ENCODE results near the gene CYCS.
"Not testable (repeated sequence)": the region's sequence is repeated elsewhere in the genome, so short reads cannot be mapped to it uniquely, and the experiment has no call there.

Gene CYCS

GRCh38 chr7:25119102-25119501, 6.0 kb downstream of the CYCS start:
- H3K4me3 ChIP-seq (ENCODE audit: low read depth in 1 of 2, low read length in 1 of 2): no peak overlapping the region
- no peaks in the 10 kb centered on the region for H3K27me3 ChIP-seq
- H3K27ac ChIP-seq: no peak overlapping the region
- TF ChIP-seq, protein P1, sequence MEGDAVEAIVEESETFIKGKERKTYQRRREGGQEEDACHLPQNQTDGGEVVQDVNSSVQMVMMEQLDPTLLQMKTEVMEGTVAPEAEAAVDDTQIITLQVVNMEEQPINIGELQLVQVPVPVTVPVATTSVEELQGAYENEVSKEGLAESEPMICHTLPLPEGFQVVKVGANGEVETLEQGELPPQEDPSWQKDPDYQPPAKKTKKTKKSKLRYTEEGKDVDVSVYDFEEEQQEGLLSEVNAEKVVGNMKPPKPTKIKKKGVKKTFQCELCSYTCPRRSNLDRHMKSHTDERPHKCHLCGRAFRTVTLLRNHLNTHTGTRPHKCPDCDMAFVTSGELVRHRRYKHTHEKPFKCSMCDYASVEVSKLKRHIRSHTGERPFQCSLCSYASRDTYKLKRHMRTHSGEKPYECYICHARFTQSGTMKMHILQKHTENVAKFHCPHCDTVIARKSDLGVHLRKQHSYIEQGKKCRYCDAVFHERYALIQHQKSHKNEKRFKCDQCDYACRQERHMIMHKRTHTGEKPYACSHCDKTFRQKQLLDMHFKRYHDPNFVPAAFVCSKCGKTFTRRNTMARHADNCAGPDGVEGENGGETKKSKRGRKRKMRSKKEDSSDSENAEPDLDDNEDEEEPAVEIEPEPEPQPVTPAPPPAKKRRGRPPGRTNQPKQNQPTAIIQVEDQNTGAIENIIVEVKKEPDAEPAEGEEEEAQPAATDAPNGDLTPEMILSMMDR (IDR thresholded peaks at IDR 0.05): no peak
- H3K36me3 ChIP-seq: peaks cover 18% of the 10 kb centered on the region
- H3K9me3 ChIP-seq: no peaks in the 10 kb centered on the region
- peaks cover 2 to 4% of the 10 kb centered on the region in 2 experiments for H3K4me1 ChIP-seq (ENCODE audit: control insufficient read depth in 1 of 2, insufficient read depth in 1 of 2, low read depth in 1 of 2, low read length in 1 of 2)

- TF ChIP-seq, protein P1 (IDR thresholded peaks at IDR 0.05): no peak
- no peak overlapping the region for H3K4me3 ChIP-seq (ENCODE audit: low read depth in 1 of 2, low read length in 1 of 2)
- no peak overlapping the region for H3K27ac ChIP-seq
- no peaks in the 10 kb centered on the region for H3K27me3 ChIP-seq
- H3K9me3 ChIP-seq: no peaks in the 10 kb centered on the region
- H3K4me1 ChIP-seq (ENCODE audit: control insufficient read depth in 1 of 2, insufficient read depth in 1 of 2, low read depth in 1 of 2, low read length in 1 of 2): no peaks in the 10 kb centered on the region
- peaks cover 18% of the 10 kb centered on the region for H3K36me3 ChIP-seq
Observed at GRCh38 chr7:25118048-25118753, 6.9 kb downstream of the CYCS start.

DNA sequence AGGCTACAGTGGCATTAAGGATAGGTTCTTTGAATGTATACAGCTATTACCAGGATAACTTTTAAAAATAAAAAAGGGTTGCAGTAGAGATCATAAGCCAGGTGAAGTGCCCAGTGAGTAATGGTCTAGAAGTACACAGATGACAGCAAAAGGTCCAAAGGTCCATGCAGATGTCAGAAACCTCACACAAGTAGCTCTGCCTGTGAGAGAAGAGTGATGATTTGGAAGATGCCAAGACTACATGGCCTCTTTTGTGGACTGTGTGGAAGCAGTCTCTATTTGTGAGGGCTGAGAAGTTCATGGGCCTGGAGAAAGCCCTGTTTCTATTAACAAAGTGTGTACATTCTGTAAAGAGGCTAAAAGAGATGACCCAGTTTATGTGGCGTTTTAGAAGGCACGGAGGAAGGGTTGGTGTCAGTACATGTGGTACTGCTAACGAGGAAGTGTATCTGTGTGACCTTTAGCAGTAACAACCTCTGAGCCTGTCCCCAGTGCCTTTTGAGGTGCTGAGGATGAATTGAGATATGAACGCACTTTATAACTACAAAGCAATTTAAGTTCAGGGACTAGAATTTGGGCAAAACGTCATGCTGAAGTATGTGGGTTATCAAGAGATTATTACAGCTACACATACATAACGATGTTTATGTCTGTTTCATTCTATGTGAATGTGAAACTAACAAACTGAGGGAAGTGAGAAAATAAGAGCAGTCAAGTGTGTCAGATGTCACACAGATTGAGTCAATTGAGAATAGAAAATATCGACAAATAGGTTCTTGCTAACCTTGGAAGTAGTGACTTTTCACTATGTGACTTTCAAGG, 7.6 kb downstream of the CYCS start:
- H3K36me3 ChIP-seq: peaks cover 13% of the 10 kb centered on the region
- no peaks in the 10 kb centered on the region for H3K9me3 ChIP-seq
- no peaks in the 10 kb centered on the region for H3K4me1 ChIP-seq (ENCODE audit: control insufficient read depth in 1 of 2, insufficient read depth in 1 of 2, low read depth in 1 of 2, low read length in 1 of 2)
- H3K27ac ChIP-seq: no peak overlapping the region
- TF ChIP-seq, protein P1 (IDR thresholded peaks at IDR 0.05): no peak
- H3K4me3 ChIP-seq (ENCODE audit: low read depth in 1 of 2, low read length in 1 of 2): no peak overlapping the region
- no peaks in the 10 kb centered on the region for H3K27me3 ChIP-seq

- no peaks in the 10 kb centered on the region for H3K4me1 ChIP-seq (ENCODE audit: control insufficient read depth in 1 of 2, insufficient read depth in 1 of 2, low read depth in 1 of 2, low read length in 1 of 2)
- no peaks in the 10 kb centered on the region for H3K27me3 ChIP-seq
- TF ChIP-seq, protein P1 (IDR thresholded peaks at IDR 0.05): no peak
- H3K9me3 ChIP-seq: no peaks in the 10 kb centered on the region
- H3K36me3 ChIP-seq: peaks cover 7% of the 10 kb centered on the region
- H3K27ac ChIP-seq: no peak overlapping the region
- H3K4me3 ChIP-seq (ENCODE audit: low read depth in 1 of 2, low read length in 1 of 2): no peak overlapping the region
Observed at GRCh38 chr7:25116621-25117020, 8.4 kb downstream of the CYCS start.

DNA sequence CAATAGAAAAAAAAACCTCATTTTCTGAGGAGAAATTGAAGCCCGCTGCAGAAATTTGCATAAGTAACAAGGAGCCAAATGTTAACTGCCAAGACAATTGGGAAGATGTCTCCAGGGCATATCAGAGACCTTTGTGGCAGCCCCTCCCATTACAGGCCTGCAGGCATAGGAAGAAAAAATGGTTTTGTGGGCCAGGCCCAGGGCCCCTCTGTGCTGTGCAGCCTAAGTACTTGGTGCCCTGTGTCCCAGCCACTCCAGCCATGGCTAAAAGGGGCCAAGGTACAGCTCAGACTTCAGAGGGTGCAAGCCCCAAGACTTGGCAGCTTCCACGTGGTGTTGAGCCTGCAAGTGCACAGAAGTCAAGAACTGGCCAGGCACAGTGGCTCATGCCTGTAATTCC, 14.5 kb downstream of the CYCS start:
- not testable (repeated sequence) for H3K4me1 ChIP-seq (ENCODE audit: control insufficient read depth in 1 of 2, insufficient read depth in 1 of 2, low read depth in 1 of 2, low read length in 1 of 2); H3K27ac ChIP-seq; H3K9me3 ChIP-seq; H3K4me3 ChIP-seq (ENCODE audit: low read depth in 1 of 2, low read length in 1 of 2); H3K36me3 ChIP-seq; H3K27me3 ChIP-seq

DNA sequence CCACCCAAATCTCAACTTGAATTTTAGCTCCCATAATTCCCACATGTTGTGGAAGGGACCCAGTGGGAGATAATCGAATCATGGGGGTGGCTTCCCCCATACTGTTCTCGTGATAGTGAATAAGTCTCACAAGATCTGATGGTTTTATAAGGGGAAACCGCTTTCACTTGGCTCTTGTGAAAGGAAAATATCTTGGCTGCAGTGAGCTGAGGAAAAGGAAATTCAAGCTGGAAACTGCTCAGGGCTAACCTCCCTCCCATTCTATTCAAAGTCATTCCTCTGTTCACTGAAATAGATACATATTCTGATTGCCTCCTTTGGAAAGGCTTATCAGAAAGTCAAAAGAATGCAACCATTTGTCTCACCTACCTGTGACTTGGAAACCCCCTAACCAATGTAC, 15.8 kb downstream of the CYCS start:
- Histone ChIP-seq H3K27me3 (no peaks in the 10 kb centered on the region), H3K9me3 (no peaks in the 10 kb centered on the region), H3K4me1 (ENCODE audit: control insufficient read depth in 1 of 2, insufficient read depth in 1 of 2, low read depth in 1 of 2, low read length in 1 of 2) (no peaks in the 10 kb centered on the region), H3K27ac (no peak overlapping the region), H3K36me3 (no peaks in the 10 kb centered on the region), H3K4me3 (ENCODE audit: low read depth in 1 of 2, low read length in 1 of 2) (no peak overlapping the region)
- TF ChIP-seq, protein P1 (IDR thresholded peaks at IDR 0.05): no peak
